Measurements from ENCODE around the gene SETBP1.

GRCh38 chr18:45106331-45106774 is 425.7 kb downstream of the SETBP1 start:
- TF ChIP-seq PATZ1 (CRISPR knock-in tag; IDR thresholded peaks at IDR 0.05; ENCODE audit: borderline replicate concordance) (no peak), ZC3H10 (CRISPR knock-in tag; IDR thresholded peaks at IDR 0.05) (no peak), ISL1 (CRISPR knock-in tag; IDR thresholded peaks at IDR 0.05) (no peak), RARB (CRISPR knock-in tag; IDR thresholded peaks at IDR 0.05) (no peak), ARNTL (CRISPR knock-in tag; IDR thresholded peaks at IDR 0.05; ENCODE audit: borderline replicate concordance, low read depth) (no peak), ESRRG (CRISPR knock-in tag; IDR thresholded peaks at IDR 0.05) (no peak), ZFP3 (CRISPR knock-in tag; IDR thresholded peaks at IDR 0.05) (no peak), CREB5 (CRISPR knock-in tag; IDR thresholded peaks at IDR 0.05; ENCODE audit: low read depth) (no peak), GLIS3 (CRISPR knock-in tag; IDR thresholded peaks at IDR 0.05) (no peak), BACH2 (CRISPR knock-in tag; IDR thresholded peaks at IDR 0.05; ENCODE audit: borderline replicate concordance) (no peak), ZNF70 (CRISPR knock-in tag; IDR thresholded peaks at IDR 0.05) (no peak), TSHZ2 (CRISPR knock-in tag; IDR thresholded peaks at IDR 0.05) (no peak)

Data from SK-N-SH treated with all-trans-retinoic acid at 6 μM for 48 hours (cell line).